Osteocyte (in vitro differentiated cells): Measurements from ENCODE around the gene PCDHB13. TPM values are rescaled to one million over a fixed set of nuclear protein-coding genes. Genes with fewer than 3 reads are reported as not detected.
"Not testable (repeated sequence)": the region's sequence is repeated elsewhere in the genome, so short reads cannot be mapped to it uniquely, and the experiment has no call there.

Experiments
- DNase-seq: peaks from one replicate; pipeline ENCODE4 v3.0.0; 2021; ENCODE audit warnings: mixed read lengths; ENCODE audit not compliant: unreplicated experiment; ENCODE audit errors: extremely low spot score
- H3K27ac Mint-ChIP-seq: one replicate; pipeline ENCODE4 v1.8.0; 2021; ENCODE audit warnings: mild to moderate bottlenecking, mixed read lengths; ENCODE audit not compliant: unreplicated experiment
- H3K27me3 Mint-ChIP-seq: one replicate; pipeline ENCODE4 v1.8.0; 2021; ENCODE audit warnings: mixed read lengths; ENCODE audit not compliant: unreplicated experiment
- H3K36me3 Mint-ChIP-seq: one replicate; pipeline ENCODE4 v1.8.0; 2021; ENCODE audit warnings: mixed read lengths; ENCODE audit not compliant: unreplicated experiment
- H3K4me1 Mint-ChIP-seq: one replicate; pipeline ENCODE4 v1.8.0; 2021; ENCODE audit warnings: mixed read lengths; ENCODE audit not compliant: unreplicated experiment
- H3K4me3 Mint-ChIP-seq: one replicate; pipeline ENCODE4 v1.8.0; 2021; ENCODE audit warnings: mild to moderate bottlenecking, moderate library complexity, mixed read lengths; ENCODE audit not compliant: unreplicated experiment
- H3K9me3 Mint-ChIP-seq: one replicate; pipeline ENCODE4 v1.8.0; 2021; ENCODE audit warnings: mixed read lengths; ENCODE audit not compliant: unreplicated experiment
- total RNA-seq: library from RNA; stranded (reverse); gene quantifications from 2 replicates; pipeline ENCODE4 v1.2.1, GENCODE V29; 2021
- TF ChIP-seq, protein P1 (sequence below): fragments of 200-600 bp; sonication (generic); IDR thresholded peaks from 2 replicates; pipeline ENCODE4 v1.5.0; 2021; ENCODE audit warnings: antibody characterized with exemption, mild to moderate bottlenecking, moderate library complexity

The PCDHB13 gene
- total RNA-seq, 1 donor from 2014 or later: 2.2 TPM

DNA sequence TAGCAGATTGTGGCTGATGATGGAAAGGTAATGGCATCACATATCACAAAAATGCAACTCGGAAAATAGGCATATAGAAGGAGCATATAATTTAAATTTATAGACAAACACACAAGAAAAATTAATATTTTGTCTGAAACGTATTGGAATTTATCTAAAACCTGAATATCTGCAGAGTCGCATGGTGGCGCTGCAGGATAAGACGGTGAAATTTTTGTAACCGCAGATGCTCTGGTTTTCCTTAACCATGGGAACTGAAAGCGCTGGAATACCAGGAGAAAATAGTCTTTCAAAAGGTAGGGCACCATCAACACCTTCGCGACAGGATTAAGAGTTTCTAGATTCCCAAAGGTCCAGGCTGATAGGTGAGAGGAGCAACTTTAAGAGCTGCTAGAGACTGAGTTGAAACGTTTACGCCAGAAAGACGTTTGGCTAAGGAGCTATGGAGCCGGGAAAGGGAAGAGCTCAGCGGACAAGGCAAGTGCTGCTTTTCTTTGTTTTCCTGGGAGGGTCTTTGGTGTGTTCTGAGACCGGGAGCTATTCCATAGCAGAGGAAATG, 20.5 kb downstream of the PCDHB13 start:
- H3K27me3 Mint-ChIP-seq: no peaks in the 10 kb centered on the region
- TF ChIP-seq, protein P1, sequence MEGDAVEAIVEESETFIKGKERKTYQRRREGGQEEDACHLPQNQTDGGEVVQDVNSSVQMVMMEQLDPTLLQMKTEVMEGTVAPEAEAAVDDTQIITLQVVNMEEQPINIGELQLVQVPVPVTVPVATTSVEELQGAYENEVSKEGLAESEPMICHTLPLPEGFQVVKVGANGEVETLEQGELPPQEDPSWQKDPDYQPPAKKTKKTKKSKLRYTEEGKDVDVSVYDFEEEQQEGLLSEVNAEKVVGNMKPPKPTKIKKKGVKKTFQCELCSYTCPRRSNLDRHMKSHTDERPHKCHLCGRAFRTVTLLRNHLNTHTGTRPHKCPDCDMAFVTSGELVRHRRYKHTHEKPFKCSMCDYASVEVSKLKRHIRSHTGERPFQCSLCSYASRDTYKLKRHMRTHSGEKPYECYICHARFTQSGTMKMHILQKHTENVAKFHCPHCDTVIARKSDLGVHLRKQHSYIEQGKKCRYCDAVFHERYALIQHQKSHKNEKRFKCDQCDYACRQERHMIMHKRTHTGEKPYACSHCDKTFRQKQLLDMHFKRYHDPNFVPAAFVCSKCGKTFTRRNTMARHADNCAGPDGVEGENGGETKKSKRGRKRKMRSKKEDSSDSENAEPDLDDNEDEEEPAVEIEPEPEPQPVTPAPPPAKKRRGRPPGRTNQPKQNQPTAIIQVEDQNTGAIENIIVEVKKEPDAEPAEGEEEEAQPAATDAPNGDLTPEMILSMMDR: no peak
- no peaks in the 10 kb centered on the region for H3K4me1 Mint-ChIP-seq
- no peak for DNase-seq
- peaks cover 43% of the 10 kb centered on the region for H3K9me3 Mint-ChIP-seq
- H3K27ac Mint-ChIP-seq: no peak overlapping the region
- H3K4me3 Mint-ChIP-seq: no peak overlapping the region
- peaks cover 14% of the 10 kb centered on the region for H3K36me3 Mint-ChIP-seq

GRCh38 chr5:141235922-141236321, 22.2 kb downstream of the PCDHB13 start:
- peaks cover 49% of the 10 kb centered on the region for H3K9me3 Mint-ChIP-seq
- not testable (repeated sequence) for H3K4me1 Mint-ChIP-seq, H3K4me3 Mint-ChIP-seq, DNase-seq, H3K27ac Mint-ChIP-seq, H3K27me3 Mint-ChIP-seq
- peaks cover 14% of the 10 kb centered on the region for H3K36me3 Mint-ChIP-seq

DNA sequence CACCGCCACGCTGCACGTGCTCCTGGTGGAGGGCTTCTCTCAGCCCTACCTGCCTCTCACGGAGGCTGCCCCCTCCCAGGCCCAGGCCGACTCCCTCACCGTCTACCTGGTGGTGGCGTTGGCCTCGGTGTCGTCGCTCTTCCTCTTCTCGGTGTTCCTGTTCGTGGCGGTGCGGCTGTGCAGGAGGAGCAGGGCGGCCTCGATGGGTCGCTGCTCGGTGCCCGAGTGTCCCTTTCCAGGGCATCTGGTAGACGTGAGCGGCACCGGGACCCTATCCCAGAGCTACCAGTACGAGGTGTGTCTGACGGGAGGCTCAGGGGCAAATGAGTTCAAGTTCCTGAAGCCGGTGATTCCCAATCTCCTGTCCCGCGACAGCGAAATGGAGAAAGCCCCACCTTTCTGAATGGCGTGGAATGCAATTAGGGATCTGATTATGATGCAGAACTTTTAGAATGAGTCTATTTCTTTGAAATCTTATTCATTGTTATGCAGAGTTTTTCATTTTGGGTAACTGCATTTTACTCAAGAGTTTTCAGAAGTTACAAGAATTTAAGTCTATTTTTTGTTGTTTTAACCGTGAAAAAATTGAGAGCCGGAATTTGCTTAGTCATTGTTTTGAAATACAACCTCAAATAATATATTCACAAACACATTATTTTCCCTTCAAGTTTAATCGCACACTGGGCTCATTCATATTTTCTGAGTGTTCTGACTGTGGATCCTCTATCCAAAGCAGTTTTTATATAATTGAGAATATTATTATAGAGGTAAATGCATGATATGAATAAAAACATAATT, 23.0 kb downstream of the PCDHB13 start:
- Mint-ChIP-seq H3K36me3 (peaks cover 13% of the 10 kb centered on the region), H3K4me3 (no peak overlapping the region)

GRCh38 chr5:141241496-141241895, 27.8 kb downstream of the PCDHB13 start:
- H3K27me3 Mint-ChIP-seq: no peaks in the 10 kb centered on the region
- no peak overlapping the region for H3K27ac Mint-ChIP-seq
- H3K36me3 Mint-ChIP-seq: peaks cover 15% of the 10 kb centered on the region
- H3K4me1 Mint-ChIP-seq: no peaks in the 10 kb centered on the region
- H3K4me3 Mint-ChIP-seq: no peak overlapping the region
- TF ChIP-seq, protein P1: no peak
- peaks cover 54% of the 10 kb centered on the region for H3K9me3 Mint-ChIP-seq
- no peak for DNase-seq

More for the DNA sequence above, 23.0 kb downstream of the PCDHB13 start:
- TF ChIP-seq, protein P1: no peak
- Mint-ChIP-seq H3K4me1 (no peaks in the 10 kb centered on the region), H3K27me3 (no peaks in the 10 kb centered on the region), H3K27ac (no peak overlapping the region), H3K9me3 (peaks cover 43% of the 10 kb centered on the region)
- DNase-seq: no peak

- no peaks in the 10 kb centered on the region for H3K27me3 Mint-ChIP-seq
- TF ChIP-seq, protein P1: peak; percentile 22
- DNase-seq: no peak
- peaks cover 60% of the 10 kb centered on the region for H3K9me3 Mint-ChIP-seq
- H3K36me3 Mint-ChIP-seq: peaks cover 22% of the 10 kb centered on the region
- H3K4me3 Mint-ChIP-seq: peak within 1 kb of the TSS; percentile 55
- no peak within 1 kb of the TSS for H3K27ac Mint-ChIP-seq
- no peaks in the 10 kb centered on the region for H3K4me1 Mint-ChIP-seq
Measured at GRCh38 chr5:141245250-141245717, 31.6 kb downstream of the PCDHB13 start, which contains the start of gene PCDHB15. PCDHB15 (plus strand) TSS chr5:141245395; CDS start chr5:141245579, 184 bp downstream.

- H3K36me3 Mint-ChIP-seq: peaks cover 20% of the 10 kb centered on the region
- H3K4me1 Mint-ChIP-seq, H3K27ac Mint-ChIP-seq, H3K27me3 Mint-ChIP-seq, DNase-seq, H3K4me3 Mint-ChIP-seq: not testable (repeated sequence)
- peaks cover 54% of the 10 kb centered on the region for H3K9me3 Mint-ChIP-seq
Measured at GRCh38 chr5:141246971-141247370, 33.3 kb downstream of the PCDHB13 start.

- not testable (repeated sequence) for H3K27me3 Mint-ChIP-seq, H3K4me1 Mint-ChIP-seq, DNase-seq, H3K4me3 Mint-ChIP-seq, H3K27ac Mint-ChIP-seq
- H3K9me3 Mint-ChIP-seq: peaks cover 53% of the 10 kb centered on the region
- peaks cover 19% of the 10 kb centered on the region for H3K36me3 Mint-ChIP-seq
Measured at GRCh38 chr5:141247434-141247833, 33.7 kb downstream of the PCDHB13 start.
